Astrocyte (in vitro differentiated cells and primary cell): ENCODE data around the gene TIMP3.

Experiments used
- EZH2 ChIP-seq: IDR thresholded peaks from 2 replicates; pipeline ENCODE4 v1.6.1; 2012; ENCODE audit warnings: mild to moderate bottlenecking, low read length, inconsistent platforms; ENCODE audit not compliant: insufficient read depth
- TF ChIP-seq, protein P1 (sequence below): IDR thresholded peaks from 2 replicates; pipeline ENCODE4 v1.5.1; 2011; ENCODE audit warnings: low read depth, mild to moderate bottlenecking, inconsistent platforms, low read length, moderate library complexity; ENCODE audit not compliant: insufficient read depth

DNA sequence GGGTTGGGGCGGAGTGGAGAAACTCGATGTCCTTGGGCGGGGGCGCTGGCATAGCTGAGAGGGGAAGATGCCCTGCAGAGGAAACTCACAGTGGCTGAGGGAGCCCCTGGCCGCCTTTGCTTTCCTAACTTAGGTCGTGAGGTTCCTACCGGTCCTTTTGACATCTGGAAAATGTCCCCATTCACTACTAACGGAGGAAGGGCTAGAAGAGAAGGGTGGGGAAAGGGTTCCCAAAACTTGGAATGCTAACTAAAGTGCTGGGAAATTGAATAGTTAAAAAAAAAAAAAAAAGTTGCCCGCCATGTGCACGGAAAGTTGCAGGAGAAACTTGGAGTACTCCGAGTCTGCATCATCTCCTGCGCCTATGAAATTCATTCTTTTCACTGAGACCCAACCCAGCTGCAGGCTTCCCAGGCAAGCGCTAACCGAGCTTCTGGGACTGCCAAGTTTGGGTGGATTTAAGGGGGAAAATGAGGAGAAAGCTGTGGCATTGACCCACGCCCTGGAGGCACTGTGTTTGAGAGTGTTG, 796 bp downstream of the TIMP3 start:
- TF ChIP-seq, protein P1, sequence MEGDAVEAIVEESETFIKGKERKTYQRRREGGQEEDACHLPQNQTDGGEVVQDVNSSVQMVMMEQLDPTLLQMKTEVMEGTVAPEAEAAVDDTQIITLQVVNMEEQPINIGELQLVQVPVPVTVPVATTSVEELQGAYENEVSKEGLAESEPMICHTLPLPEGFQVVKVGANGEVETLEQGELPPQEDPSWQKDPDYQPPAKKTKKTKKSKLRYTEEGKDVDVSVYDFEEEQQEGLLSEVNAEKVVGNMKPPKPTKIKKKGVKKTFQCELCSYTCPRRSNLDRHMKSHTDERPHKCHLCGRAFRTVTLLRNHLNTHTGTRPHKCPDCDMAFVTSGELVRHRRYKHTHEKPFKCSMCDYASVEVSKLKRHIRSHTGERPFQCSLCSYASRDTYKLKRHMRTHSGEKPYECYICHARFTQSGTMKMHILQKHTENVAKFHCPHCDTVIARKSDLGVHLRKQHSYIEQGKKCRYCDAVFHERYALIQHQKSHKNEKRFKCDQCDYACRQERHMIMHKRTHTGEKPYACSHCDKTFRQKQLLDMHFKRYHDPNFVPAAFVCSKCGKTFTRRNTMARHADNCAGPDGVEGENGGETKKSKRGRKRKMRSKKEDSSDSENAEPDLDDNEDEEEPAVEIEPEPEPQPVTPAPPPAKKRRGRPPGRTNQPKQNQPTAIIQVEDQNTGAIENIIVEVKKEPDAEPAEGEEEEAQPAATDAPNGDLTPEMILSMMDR = no peak
- TF ChIP-seq EZH2 = no peak
